ENCODE results near the gene FERD3L. TPM values are rescaled to one million over a fixed set of nuclear protein-coding genes. Genes with fewer than 3 reads are reported as not detected.

Gene FERD3L
- total RNA-seq, 1 experiment from 2014 or later, result not detected

DNA sequence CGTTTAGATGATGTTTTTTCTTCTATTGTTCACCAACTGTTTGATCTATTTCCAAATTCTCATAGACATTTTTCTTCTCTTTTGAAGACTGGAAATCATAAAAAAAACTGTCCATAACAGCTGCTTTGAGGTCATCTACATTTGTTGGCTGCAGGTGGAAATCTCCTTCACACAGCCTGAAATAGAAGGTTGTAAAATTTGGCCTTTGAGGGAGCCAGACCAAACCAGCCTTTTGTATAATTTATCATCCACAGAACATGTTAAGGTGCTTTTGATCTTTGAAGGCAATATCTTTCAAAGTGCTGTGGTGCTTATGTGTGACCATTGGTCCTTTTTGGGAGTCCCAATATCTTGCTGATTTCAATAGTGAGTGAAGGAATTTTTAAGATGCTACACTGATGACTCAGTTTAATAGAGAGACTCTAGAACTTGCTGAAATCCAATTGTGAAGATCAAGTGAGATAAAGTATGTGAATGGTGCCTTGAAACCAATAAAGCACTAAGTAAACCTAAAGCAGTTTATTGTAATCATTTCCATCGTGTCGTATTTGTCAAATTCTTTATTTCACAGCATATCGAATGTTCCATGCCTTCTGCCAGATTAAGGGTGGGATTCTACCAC, 5.4 kb downstream of the FERD3L start:
- no peak overlapping the region for H4K5ac ChIP-seq (ENCODE audit: insufficient read length, low read depth, low read length)
- no peak for DNase-seq

More for the DNA sequence above, 5.4 kb downstream of the FERD3L start:
- Histone ChIP-seq H2AFZ (ENCODE audit: low read length) (no peak overlapping the region), H3K27ac (ENCODE audit: insufficient read length, low read depth, low read length) (no peak overlapping the region), H3K23me2 (ENCODE audit: insufficient read length, low read depth, low read length, poor library complexity, severe bottlenecking) (peaks cover 13% of the 10 kb centered on the region), H3K4me2 (ENCODE audit: insufficient read depth, insufficient read length, low read length) (no peak overlapping the region), H4K20me1 (ENCODE audit: control insufficient read depth, insufficient read depth, insufficient read length) (no peaks in the 10 kb centered on the region), H3K56ac (ENCODE audit: insufficient read length, low read depth, low read length) (no peak overlapping the region), H2BK15ac (ENCODE audit: low read depth, low read length) (no peak overlapping the region), H3K9me3 (ENCODE audit: control insufficient read depth, low read depth, low read length) (no peaks in the 10 kb centered on the region), H3K14ac (ENCODE audit: insufficient read depth, low read length) (no peak overlapping the region), H3K23ac (ENCODE audit: insufficient read length, low read depth, low read length) (no peak overlapping the region), H3K4ac (ENCODE audit: low read depth, low read length) (no peak overlapping the region), H2BK12ac (ENCODE audit: insufficient read length, low read depth, low read length) (no peak overlapping the region), H2AK5ac (ENCODE audit: insufficient read length, low read length) (no peak overlapping the region), H3K27me3 (ENCODE audit: insufficient read depth, low read length) (peaks cover 19% of the 10 kb centered on the region), H2BK120ac (ENCODE audit: low read depth, low read length, poor library complexity, severe bottlenecking) (no peak overlapping the region), H3K79me1 (ENCODE audit: insufficient read depth, low read depth, low read length, poor library complexity, severe bottlenecking) (no peaks in the 10 kb centered on the region), H4K91ac (ENCODE audit: insufficient read length, low read depth, low read length) (no peak overlapping the region), H3K79me2 (ENCODE audit: insufficient read depth, low read length) (no peaks in the 10 kb centered on the region), H4K8ac (replicated peaks; ENCODE audit: insufficient read length, low read depth, low read length) (no peak overlapping the region), H3K18ac (ENCODE audit: insufficient read length, low read depth, low read length) (no peak overlapping the region), H3T11ph (ENCODE audit: low read length) (no peak overlapping the region), H2BK20ac (ENCODE audit: low read depth, low read length, poor library complexity, severe bottlenecking) (no peak overlapping the region), H3K4me1 (ENCODE audit: insufficient read depth, low read length) (no peaks in the 10 kb centered on the region), H2BK5ac (ENCODE audit: insufficient read length, low read length) (no peak overlapping the region), H3K9ac (ENCODE audit: extremely low read depth, insufficient read length, low read length) (no peak overlapping the region)
- Mint-ChIP-seq H3K27ac (no peak overlapping the region), H3K36me3 (ENCODE audit: insufficient read depth in 1 of 3, low read depth in 3 of 3) (no peaks in the 10 kb centered on the region), H3K27me3 (ENCODE audit: low read depth) (peaks cover 66% of the 10 kb centered on the region), H3K4me3 (no peak overlapping the region), H3K4me1 (peaks cover 12 to 20% of the 10 kb centered on the region in 2 experiments), H3K9me3 (peaks cover 0 to 4% of the 10 kb centered on the region in 2 experiments; a peak in 1 of 5 replicates)
- no CpG with 5 or more reads among the region's 4 CpGs for WGBS (ENCODE audit: extremely low coverage, insufficient read length, low lambda C conversion rate)
- TF ChIP-seq, protein P1, sequence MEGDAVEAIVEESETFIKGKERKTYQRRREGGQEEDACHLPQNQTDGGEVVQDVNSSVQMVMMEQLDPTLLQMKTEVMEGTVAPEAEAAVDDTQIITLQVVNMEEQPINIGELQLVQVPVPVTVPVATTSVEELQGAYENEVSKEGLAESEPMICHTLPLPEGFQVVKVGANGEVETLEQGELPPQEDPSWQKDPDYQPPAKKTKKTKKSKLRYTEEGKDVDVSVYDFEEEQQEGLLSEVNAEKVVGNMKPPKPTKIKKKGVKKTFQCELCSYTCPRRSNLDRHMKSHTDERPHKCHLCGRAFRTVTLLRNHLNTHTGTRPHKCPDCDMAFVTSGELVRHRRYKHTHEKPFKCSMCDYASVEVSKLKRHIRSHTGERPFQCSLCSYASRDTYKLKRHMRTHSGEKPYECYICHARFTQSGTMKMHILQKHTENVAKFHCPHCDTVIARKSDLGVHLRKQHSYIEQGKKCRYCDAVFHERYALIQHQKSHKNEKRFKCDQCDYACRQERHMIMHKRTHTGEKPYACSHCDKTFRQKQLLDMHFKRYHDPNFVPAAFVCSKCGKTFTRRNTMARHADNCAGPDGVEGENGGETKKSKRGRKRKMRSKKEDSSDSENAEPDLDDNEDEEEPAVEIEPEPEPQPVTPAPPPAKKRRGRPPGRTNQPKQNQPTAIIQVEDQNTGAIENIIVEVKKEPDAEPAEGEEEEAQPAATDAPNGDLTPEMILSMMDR (conservative IDR thresholded peaks at IDR 0.05), result no peak

Data from H9 (cell line).